GM21529 (cell line): Measurements from ENCODE around the gene AMPD3.

ENCODE experiments used
- ATAC-seq: cut with Tn5 transposase; IDR thresholded peaks from one replicate; pipeline ENCODE4 v1.9.1; 2021; ENCODE audit not compliant: unreplicated experiment

AMPD3 gene

DNA sequence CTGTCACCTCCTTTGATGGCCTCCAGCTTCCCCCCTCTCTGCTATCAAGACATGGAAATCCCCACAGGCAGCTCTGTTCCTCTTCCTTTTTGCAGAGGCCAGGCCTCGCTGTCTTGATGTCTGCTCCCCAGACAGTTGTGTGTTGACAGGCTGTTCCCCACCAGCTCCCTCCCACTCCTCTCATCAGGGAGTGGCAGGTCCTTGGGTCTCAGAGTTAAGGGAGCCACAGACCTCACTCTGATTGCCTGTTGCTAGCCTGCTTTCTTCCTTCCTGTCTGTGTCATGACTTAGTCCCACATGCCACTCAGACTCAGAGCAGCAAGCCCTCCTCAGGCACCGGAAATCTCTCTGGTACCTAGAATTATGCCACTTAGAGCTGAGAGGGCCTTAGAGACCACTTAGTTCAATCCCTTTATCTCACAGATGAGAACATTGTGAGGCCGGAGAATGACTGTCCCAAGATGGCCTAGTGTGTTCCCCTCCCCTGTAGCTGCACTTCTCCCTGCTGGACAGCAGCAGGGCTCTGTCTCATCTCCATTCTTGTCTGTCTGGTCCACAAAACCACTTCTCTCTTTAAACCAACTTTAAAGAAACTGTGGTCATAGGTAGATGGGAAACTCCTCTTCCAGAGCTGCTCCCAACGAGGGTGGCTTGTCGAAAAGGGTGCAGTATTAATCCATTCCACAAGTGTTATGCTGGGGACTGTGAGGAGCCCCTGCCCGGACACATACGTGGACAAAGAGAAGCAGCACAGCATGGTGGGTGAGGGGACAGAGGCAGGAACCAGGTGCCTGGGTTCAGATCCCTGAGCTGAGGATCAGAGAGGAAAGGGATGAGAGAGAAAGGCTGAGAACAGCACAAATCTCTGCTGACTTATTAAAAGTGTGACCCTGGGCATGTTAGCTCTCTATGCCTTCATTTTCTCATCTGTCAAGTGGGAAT lies 4.2 kb downstream of the AMPD3 start:
- ATAC-seq, result peak; percentile 49

DNA sequence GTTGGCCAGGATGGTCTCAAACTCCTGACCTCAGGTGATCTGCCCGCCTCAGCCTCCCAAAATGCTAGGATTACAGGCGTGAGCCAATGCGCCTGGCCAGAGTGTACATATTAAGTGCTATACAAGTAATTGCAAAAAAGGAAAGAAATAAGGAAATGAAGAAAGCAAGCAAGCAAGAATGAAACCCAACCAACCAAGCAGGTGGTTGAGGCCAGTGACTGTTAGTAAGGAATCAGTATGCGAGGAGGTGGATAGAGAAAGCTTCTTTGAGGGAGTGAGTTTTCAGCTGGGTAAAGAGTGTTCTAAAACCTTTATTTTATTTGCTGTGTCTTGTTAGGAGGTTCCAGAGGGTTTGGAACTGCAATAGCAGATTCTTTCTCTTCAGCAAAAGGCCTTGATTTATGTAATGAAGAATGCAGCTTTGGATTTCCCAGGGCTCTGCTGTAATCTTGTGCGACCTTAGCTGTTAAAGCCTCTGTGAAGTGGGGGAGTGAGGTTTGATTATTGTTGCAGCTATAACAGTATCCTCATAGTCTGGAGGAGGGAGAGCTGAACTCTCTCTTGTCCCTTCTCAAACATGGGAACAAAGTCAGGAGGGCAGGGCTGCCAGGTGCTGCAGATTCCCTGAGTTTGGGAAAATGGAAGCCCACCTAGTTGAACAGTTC lies 5.7 kb downstream of the AMPD3 start:
- peak; percentile 29 for ATAC-seq

DNA sequence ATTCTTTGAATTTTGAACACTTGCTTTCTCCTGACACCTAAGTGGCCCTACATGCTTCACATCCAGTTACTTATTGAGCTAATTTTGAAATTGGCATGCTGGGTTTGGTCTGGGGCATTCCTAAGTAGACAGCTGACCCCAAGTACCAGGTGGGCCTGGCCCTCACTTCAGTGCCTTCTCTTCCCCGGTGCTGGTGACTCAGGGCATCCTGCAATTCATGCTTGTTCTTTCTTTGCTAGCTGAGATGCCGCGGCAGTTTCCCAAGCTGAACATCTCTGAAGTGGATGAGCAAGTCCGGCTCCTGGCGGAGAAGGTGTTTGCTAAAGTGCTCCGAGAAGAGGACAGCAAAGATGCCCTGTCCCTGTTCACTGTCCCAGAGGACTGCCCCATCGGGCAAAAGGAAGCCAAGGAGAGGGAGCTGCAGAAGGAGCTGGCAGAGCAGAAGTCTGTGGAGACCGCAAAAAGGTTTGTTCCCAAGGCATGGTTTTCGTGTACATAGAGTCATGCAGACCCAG lies 6.3 kb downstream of the AMPD3 start:
- no peak for ATAC-seq

DNA sequence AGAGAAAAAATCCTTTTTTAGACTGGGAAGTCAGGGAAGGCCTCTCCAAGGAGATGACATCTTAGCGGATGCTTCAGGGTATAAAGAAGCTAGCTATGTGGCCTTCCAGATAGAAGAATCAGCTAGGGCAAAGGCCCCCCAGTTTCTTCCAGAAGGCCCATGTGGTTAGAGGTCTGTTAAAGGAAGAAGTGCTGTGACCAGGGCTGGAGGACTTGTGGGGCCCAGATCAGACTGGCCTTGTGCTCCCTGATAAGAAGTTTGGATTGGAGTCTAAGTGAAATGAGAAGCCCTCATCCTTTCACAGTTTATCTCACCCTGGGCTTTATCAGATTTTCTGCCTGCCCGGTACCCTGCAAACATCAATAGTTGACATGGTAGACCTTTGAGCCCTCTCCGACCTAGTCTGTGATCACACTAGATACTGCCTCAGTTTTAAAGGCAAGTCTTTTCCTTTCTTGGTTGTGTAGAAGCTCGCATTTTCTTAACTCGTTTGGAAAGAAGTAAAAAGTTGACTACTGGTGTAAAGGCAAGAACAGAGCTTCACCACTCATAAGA lies 7.8 kb downstream of the AMPD3 start:
- no peak for ATAC-seq

DNA sequence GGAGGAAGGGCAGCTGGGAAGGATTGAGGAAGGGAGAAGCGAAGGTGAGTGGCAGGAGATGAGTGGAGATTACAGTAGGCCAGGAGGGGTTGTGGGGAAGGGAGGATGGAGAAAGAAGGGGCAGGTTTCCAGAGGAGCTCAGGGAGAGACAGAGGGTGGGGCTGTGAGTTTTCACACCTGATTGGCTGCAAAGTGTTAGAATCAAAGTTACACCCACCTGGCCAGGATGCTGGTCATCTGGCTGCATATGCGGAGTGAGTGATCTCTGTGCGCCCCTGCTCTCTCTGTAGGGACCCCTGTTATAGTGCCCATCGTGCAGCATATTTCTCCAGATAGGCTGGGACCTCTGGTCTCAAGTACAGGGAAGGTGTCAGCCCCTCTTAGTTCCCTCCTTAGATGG lies 18.3 kb downstream of the AMPD3 start:
- no peak for ATAC-seq

DNA sequence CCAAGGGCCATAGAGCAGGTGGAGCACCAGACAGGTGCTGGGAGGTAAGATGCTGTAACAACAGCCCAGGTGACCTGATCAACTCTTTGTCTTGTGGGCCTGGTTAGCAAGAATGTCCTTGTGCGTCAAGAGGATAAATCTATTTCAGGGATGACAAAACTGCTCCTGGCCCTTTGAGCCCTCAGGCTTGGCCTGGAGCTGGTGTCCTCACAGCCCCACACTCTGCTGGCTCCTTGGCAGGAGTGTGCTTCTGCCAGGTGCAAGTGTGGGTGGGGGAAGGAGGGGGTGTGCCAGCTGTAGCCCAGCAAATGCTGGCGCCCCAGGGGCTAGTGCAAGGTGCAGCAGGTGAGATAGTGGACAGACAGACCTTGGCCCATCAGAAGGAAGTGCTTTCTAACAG lies 19.5 kb downstream of the AMPD3 start:
- no peak for ATAC-seq

DNA sequence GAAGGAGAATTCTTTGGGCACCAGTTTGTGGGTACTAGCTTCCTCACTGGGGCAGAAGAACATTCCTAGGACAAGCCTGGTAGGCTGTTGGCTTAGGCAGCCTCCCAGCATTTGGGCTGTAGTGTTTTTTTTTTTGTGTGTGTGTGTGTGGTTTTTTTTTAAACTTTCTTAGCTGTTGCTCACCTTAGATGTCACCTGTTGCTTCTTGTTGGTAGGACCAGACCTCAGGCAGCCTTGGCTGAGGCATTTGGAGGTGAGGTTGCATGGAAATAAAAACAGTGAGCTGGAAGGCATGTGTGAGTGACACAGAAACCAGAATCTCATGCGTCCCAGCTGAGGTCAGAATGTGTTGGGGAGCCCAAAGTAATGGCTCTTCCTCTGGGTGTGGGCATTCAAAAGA lies 21.3 kb downstream of the AMPD3 start:
- no peak for ATAC-seq

DNA sequence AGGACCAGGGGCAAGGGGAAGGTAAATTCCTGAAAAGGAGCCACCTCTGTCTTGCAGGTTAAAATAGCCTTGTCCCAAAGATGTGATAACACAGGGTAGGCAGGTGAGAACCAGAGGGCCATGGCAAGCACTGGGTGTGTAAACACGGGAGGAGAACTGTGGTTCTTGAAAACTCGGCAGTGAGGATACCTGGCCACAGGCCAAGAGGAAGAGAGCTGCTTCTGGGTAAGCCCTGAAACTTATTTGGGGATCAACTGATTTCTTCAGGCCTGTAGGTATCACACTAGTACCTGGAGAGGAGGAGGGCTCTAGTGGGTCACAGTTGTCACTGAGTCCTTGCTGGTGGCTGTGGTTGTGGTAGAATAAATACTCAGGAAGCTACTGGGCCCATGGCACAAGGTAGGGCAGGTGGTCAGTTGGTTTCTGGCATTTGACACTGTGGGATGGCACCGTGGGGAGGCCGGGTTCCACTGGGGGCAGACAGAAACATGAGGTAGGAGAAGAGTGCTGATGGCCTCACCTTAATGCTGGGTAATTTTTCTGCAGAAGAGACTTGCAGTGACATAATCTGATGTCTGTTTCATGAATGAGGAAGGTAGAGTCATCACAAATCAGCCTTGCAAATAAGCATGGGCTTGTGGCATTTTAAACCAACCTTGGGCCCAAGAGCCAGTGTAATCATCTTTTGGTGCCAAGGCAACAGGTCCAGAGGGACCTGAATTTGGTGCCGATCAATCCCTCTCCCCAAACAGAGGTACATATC lies 22.0 kb downstream of the AMPD3 start:
- no peak for ATAC-seq

DNA sequence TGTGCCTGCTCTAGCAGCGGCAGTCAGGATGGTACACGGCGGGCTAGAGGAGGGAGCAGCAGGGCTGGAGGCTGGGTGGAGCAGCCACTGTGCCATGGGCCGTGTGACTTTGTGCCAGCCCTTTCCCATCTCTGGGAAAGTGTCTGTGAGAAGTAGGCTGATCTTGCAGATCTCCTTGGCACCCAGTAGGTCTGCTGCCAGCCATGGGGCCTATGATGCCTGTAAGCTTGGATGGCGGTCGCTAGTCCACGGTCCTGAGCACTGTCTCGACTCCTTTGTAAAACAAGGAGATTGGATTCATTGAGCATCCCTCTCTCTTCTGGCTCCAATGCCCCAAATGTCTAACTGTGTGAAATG lies 22.6 kb downstream of the AMPD3 start:
- ATAC-seq, result no peak

DNA sequence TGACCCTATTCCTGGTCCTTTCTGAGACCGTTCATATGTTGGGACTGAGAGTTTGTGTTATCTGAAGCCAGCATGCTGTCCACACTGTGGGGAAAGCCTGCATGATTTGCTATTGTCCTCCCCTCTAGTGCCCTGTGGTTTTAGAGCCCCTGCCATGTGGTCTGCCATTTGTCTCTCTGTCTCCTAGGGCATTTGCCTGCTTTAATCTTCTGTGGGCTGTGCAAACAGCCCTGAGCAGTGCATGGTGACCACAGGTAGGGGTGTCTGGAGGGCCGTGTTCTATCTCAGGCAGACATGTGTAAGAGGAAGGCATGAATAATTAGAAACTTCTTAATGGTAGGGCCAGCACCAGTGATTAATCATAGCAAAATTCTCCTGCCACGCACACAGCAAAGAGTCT lies 23.0 kb downstream of the AMPD3 start:
- no peak for ATAC-seq

DNA sequence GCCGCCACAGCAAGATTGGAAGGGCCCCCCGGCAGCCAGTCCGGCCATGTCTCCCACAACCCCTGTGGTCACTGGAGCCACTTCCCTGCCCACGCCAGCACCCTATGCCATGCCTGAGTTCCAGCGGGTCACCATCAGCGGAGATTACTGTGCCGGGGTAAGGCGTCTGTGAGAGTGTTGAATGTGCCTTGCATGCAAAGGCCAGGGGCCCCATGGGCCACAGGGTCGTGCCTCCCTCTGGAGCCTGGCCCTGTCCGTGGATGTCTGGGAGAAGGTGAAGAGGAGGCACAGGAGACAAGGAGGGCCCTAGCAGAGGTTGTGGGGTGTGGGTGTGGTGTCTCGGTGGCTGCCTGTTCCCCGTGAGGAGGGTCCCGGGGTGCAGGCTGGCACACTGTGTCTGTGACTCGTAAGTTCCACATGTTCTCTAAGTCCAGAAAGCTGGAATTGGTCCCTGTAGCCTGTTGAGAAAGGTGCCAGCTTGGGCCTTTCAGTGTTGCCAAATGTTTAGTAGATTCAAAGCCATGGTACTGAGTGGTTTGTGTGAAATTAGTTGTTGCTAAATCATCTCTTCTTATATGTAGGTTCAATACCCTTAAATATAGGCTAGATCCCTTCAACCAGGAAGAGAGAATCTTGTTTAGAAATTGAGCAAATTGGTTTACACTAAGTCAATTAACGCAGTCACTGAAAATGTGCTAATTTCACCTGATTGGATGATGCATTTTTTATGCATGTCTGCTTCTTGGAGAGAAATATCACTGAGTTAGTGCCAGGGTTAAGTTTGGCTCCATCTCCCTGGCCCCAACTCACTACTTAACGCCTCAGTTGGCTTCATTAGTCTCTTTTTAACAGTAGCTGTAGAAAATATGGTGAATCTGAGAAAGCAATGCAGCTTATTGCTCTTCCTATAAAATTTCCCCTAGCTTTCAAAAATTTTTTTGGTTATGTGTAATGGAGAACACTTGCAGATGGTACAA lies 23.8 kb downstream of the AMPD3 start:
- no peak for ATAC-seq

DNA sequence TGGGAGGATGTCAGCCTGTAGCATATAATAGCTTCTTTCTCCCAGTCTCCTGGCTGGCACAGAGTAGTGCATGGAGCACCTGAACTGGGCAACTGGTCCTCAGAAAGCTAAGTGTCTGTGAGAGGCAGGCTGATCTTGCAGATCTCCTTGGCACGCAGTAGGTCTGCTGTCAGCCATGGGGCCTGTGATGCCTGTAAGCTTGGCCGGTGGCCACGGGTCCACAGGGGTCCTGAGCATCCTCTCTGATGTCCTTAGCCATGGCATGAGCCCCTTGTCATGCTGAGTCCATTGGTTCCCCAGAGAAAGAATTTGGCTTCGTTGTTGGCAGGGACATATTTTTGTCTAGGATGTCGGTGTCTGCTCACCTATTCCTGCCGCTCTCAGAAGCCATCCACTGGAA lies 25.0 kb downstream of the AMPD3 start:
- ATAC-seq, result no peak

DNA sequence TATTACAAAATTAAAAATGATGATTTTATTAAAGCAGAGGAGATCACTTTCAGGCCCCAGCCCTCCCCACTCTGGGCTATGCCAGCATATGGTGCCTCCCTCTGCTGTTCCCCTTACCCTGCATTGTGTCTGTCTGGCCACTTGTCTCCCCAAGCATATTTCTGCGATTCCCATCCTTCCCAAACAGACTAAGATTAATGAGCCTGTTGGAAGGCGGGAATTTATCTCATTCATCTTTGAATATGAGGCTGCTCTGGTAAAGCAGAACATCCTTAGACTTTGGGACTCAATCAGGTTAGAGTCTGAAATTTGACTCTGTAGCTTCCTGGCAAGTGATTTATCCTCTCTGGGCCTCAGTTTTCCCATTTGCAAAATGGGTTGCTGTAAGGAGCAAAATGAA lies 25.7 kb downstream of the AMPD3 start:
- no peak for ATAC-seq

DNA sequence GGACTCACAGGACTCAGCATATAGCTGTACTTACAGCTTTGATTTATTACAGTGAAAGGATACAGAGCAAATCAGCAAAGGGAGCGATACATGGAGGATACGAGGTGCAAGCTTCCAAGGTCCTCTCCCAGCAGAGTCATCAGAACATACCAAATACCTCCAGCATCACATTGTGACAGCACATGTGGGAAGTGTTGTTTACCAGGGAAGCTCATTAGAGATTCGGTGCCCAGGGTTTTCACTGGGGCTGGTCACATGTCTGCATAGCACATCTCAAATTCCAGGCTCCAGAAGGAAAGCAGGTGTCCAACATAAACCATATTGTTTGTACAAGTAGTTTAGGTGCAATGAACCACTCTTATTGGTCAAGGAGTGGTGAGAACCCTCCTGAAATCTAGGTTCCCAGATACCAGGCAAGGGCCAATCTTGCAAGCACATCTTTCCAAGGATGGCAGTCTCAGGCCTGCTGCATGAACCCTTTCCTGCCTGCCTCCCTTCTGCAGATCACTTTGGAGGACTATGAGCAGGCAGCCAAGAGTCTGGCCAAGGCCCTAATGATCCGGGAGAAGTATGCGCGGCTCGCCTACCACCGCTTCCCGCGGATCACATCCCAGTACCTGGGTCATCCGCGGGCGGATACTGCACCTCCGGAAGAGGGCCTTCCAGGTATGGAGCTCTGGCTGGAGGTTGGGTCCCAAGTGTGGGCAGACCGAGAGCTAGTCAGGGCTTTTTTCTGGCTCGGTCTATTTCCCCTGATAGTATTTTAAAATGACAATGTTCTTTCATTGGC lies 26.7 kb downstream of the AMPD3 start:
- ATAC-seq, result no peak

DNA sequence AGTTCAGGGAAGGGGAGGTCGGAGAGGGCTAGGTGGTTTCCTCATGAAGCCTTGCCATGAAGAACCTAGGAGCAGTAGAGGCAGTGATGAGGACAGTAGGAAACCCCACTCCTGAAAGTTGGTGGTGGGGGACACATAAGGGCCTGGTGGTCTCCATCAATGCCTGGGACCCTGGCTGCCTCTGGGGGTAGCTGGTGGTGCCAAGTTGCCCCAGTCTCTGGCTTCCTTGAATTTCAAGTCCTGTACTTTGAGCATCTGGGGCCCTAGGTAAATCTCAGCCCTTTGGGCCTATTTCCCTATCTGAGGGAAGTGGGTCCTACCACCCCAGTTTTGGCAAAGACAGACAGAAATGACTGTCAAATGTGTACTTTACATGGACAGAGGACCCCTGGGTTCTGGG lies 28.1 kb downstream of the AMPD3 start:
- no peak for ATAC-seq

DNA sequence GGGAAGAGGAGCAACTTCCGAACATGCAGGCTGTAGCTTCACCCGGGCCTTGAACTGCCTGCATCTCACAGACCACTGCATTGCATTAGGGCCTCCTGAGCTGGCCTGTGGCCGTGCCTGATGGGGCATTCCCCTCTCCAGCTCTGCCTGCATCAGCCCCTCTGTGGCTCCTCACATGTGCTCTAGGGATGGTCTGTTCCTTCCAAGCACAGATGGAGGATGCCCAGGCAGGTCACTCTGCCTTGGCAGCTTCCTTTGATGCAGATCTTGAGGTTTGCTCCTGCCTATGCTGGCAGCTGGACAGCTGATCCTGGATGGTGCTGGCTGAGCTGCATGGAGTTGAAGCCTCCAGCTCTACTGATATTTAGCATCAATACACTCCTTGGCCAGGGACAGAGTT lies 28.5 kb downstream of the AMPD3 start:
- no peak for ATAC-seq

DNA sequence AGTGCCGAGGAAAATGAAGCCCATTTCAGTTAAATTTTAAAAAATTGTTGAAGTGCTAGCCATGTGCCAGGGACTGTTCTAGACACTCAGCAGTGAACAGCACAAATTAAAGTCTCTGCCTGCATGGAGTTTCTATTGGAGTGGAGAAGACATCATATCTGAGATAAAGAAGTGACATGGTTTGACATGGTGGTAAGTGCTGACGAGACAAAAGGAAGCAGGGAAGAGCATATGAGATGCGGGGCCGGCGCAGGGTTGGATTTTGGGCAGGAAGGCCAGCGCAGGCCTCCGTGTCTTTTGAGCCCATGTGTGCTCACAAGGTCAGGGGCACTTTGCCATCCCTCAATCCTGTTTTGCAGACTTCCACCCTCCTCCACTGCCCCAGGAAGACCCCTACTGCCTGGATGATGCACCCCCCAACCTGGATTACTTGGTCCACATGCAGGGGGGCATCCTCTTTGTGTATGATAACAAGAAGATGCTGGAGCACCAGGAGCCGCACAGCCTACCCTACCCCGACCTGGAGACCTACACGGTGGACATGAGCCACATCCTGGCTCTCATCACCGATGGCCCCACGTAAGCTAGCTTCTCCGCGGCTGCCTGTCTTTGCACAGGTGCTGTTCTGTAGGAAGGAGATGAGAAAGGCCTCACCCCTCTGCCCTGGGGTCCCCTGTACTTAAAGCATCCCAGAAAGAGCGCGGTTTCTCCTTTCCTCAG lies 29.6 kb downstream of the AMPD3 start:
- ATAC-seq, result no peak

DNA sequence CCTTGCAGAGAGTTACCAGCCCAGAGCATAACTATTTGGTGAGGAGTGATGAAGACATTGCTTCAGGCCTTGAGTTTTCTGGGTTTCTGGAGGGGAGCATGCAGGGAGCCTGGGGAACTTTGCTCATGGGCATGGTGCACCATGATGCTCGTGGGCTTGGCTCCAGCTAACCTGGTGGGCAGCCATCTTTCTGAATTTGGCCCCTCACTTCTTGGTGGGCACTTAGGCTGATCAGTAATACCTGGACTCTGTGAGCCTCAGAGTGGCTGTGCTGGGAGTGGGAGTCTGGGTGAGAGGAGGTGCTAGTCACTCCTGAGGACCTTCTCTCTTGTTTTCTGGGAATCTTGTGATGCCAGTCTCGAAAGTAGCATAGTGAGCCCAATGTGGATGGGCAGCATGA lies 30.6 kb downstream of the AMPD3 start:
- no peak for ATAC-seq
